HFFc6 (cell line): ENCODE measurements around the gene ZFP91. TPM values are rescaled to one million over a fixed set of nuclear protein-coding genes. Genes with fewer than 3 reads are reported as not detected.

Experiments used
- DNase-seq: peaks from one replicate; pipeline ENCODE4 v3.0.0-alpha.2; 2018
- H3K27ac Mint-ChIP-seq: 2 replicates; pipeline ENCODE4 v1.8.0; 2020; ENCODE audit warnings: mild to moderate bottlenecking, mixed read lengths
- H3K27me3 Mint-ChIP-seq: 2 replicates; pipeline ENCODE4 v1.8.0; 2021; ENCODE audit warnings: mild to moderate bottlenecking, moderate library complexity, mixed read lengths; ENCODE audit not compliant: insufficient read depth
- H3K36me3 Mint-ChIP-seq: 2 replicates; pipeline ENCODE4 v1.8.0; 2021; ENCODE audit warnings: low read depth, mixed read lengths
- H3K4me1 Mint-ChIP-seq: 2 replicates; pipeline ENCODE4 v1.8.0; 2020; ENCODE audit warnings: low read depth, mixed read lengths
- H3K4me3 Mint-ChIP-seq: 2 replicates; pipeline ENCODE4 v1.8.0; 2020; ENCODE audit warnings: mild to moderate bottlenecking, moderate library complexity, mixed read lengths
- H3K9me3 Mint-ChIP-seq: 2 replicates; pipeline ENCODE4 v1.8.0; 2020; ENCODE audit warnings: mild to moderate bottlenecking, mixed read lengths
- CTCF ChIP-seq: fragments of 200-600 bp; sonication (generic); IDR thresholded peaks from 2 replicates; pipeline ENCODE4 v1.5.0; 2021; ENCODE audit warnings: antibody characterized with exemption, mild to moderate bottlenecking
- total RNA-seq, 6 experiments: library from RNA; stranded (reverse); fragmentation: NEBNext Ultra II Directional; extraction: Animal tissue kit (Norgen Biotek cat#: 25700); gene quantifications; 2 replicates in 1 of 6; 3 replicates in 5 of 6; pipeline ENCODE4 v1.2.3, GENCODE V29; 2021

The ZFP91 gene
- total RNA-seq, 6 experiments from 2014 or later = 51.9 to 69.1 (median 59.4) TPM

GRCh38 chr11:58615559-58615958 is 36.7 kb downstream of the ZFP91 start:
- no peaks in the 10 kb centered on the region for H3K27me3 Mint-ChIP-seq
- peak overlapping the region; percentile 54; the same call in 1 of the 2 replicates for H3K27ac Mint-ChIP-seq
- H3K36me3 Mint-ChIP-seq = peaks cover 61% of the 10 kb centered on the region
- no peaks in the 10 kb centered on the region for H3K9me3 Mint-ChIP-seq
- H3K4me3 Mint-ChIP-seq = no peak overlapping the region
- H3K4me1 Mint-ChIP-seq = peaks cover 33% of the 10 kb centered on the region
- TF ChIP-seq CTCF = no peak
- DNase-seq = no peak

GRCh38 chr11:58616594-58616993 is 37.7 kb downstream of the ZFP91 start:
- H3K4me1 Mint-ChIP-seq = peaks cover 36% of the 10 kb centered on the region
- H3K36me3 Mint-ChIP-seq = peaks cover 53% of the 10 kb centered on the region
- DNase-seq = peak; percentile 86
- H3K9me3 Mint-ChIP-seq = no peaks in the 10 kb centered on the region
- H3K27me3 Mint-ChIP-seq = no peaks in the 10 kb centered on the region
- no peak overlapping the region for H3K4me3 Mint-ChIP-seq
- H3K27ac Mint-ChIP-seq = peak overlapping the region; percentile 40; the same call in 1 of the 2 replicates
- no peak for TF ChIP-seq CTCF

- Mint-ChIP-seq H3K9me3 (no peaks in the 10 kb centered on the region), H3K4me1 (peaks cover 51% of the 10 kb centered on the region), H3K4me3 (no peak overlapping the region), H3K36me3 (peaks cover 53% of the 10 kb centered on the region), H3K27me3 (no peaks in the 10 kb centered on the region), H3K27ac (peak overlapping the region; percentile 1; the same call in 1 of the 2 replicates)
- TF ChIP-seq CTCF = no peak; the same call in 1 of the 2 replicates
- no peak for DNase-seq
Observed at GRCh38 chr11:58617976-58618557, 39.2 kb downstream of the ZFP91 start.

GRCh38 chr11:58621586-58622262 is 42.9 kb downstream of the ZFP91 start:
- no peak for TF ChIP-seq CTCF
- DNase-seq = no peak
- Mint-ChIP-seq H3K27me3 (no peaks in the 10 kb centered on the region), H3K4me3 (0 out of 2 replicates have a peak overlapping the region, but pooled peaks have one; percentile 4), H3K36me3 (peaks cover 61% of the 10 kb centered on the region), H3K4me1 (peaks cover 74% of the 10 kb centered on the region), H3K27ac (peak overlapping the region; percentile 70), H3K9me3 (no peaks in the 10 kb centered on the region; the same call in 1 of the 2 replicates)

- Mint-ChIP-seq H3K27ac (peak within 1 kb of the TSS; percentile 70), H3K36me3 (peaks cover 57% of the 10 kb centered on the region), H3K4me1 (peaks cover 74% of the 10 kb centered on the region), H3K9me3 (no peaks in the 10 kb centered on the region; the same call in 1 of the 2 replicates), H3K27me3 (no peaks in the 10 kb centered on the region), H3K4me3 (peak within 1 kb of the TSS; percentile 4)
- peak; percentile 29 for DNase-seq
- TF ChIP-seq CTCF = no peak
Observed at GRCh38 chr11:58622344-58622743, 43.5 kb downstream of the ZFP91 start, which contains the start of gene CNTF. Gene CNTF, plus strand, starts transcription at chr11:58622665. Its CDS starts 88 bp downstream, at chr11:58622753.
